PC-3 (cell line): ENCODE measurements around the gene CRADD.

ENCODE experiments used
- CTCF ChIP-seq: fragments of 300-600 bp; sonication (generic); conservative IDR thresholded peaks from 2 replicates; pipeline ENCODE4 v1.5.1; 2017; ENCODE audit warnings: antibody characterized with exemption, low read depth, mild to moderate bottlenecking, low read length
- EZH2 ChIP-seq: fragments of 300-600 bp; sonication (generic); IDR thresholded peaks from one replicate; pipeline ENCODE4 v1.6.1; 2017; ENCODE audit warnings: antibody characterized with exemption, mild to moderate bottlenecking, low read length; ENCODE audit not compliant: unreplicated experiment
- EZH2phosphoT487 ChIP-seq: fragments of 300-600 bp; sonication (generic); IDR thresholded peaks from 2 replicates; pipeline ENCODE4 v1.6.1; 2018; ENCODE audit warnings: mild to moderate bottlenecking, antibody characterized with exemption, low read length, borderline replicate concordance

DNA sequence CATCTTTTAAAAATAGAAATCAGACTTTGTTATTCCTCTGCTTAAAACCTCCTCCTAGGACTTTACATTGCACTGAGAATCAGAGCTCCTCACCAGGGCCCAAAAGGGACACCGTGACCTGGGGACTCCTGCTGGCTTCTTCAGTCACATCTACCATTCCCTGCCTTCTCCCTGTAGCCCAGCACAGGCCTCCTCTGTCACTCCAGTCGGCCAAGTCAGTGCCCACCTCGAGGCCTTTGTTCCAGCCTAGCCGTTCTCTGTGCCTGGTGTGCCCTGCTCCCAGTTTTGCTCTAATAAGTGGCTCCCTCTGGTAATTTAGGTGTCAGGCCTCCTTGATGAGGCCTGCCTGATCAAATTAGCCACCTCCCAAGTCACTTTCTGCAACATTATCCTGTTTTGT is 27.4 kb downstream of the CRADD start:
- TF ChIP-seq EZH2 (no peak), CTCF (no peak), EZH2phosphoT487 (no peak)
